Motor neuron (in vitro differentiated cells): ENCODE measurements around the gene PRKCE. TPM values are rescaled to one million over a fixed set of nuclear protein-coding genes. Genes with fewer than 3 reads are reported as not detected.
"Not testable (repeated sequence)": the region's sequence is repeated elsewhere in the genome, so short reads cannot be mapped to it uniquely, and the experiment has no call there.

Source experiments
- ATAC-seq, 8 experiments: fragments of 200-7000 bp; cut with Tn5 transposase; replicated peaks in 6 of 8; 2 replicates each; pipeline ENCODE4 v1.8.0; 2021; ENCODE audit warnings: mild to moderate bottlenecking in 8 of 8, moderate library complexity in 8 of 8
- H3K27ac ChIP-seq, 2 donors: fragments of 250-450 bp; sonication (Bioruptor Pico); 2 replicates each; pipeline ENCODE4 v1.9.0; 2021; ENCODE audit warnings: antibody characterized with exemption in 2 of 2, mild to moderate bottlenecking in 2 of 2, moderate library complexity in 1 of 2
- H3K4me1 ChIP-seq, 2 donors: fragments of 250-450 bp; sonication (Bioruptor Pico); replicated peaks in 1 of 2; 2 replicates each; pipeline ENCODE4 v1.6.1; 2021; ENCODE audit warnings: antibody characterized with exemption in 2 of 2, mild to moderate bottlenecking in 2 of 2, moderate library complexity in 1 of 2
- H3K4me3 ChIP-seq, 5 donors: fragments of 250-450 bp; sonication (Bioruptor Pico); 2 replicates each; pipeline ENCODE4 v1.9.0; 2021; ENCODE audit warnings: antibody characterized with exemption in 5 of 5, mild to moderate bottlenecking in 5 of 5, moderate library complexity in 4 of 5
- WGBS, 10 experiments: fragments of 450-650 bp; shearing (Covaris generic); methylation state at CpG; one replicate each; pipeline ENCODE4 v1.0.0; 2022; 5-methylcytosine and 5-hydroxymethylcytosine counted together
- in situ Hi-C, 9 experiments: fragments of 400-800 bp; cut with MboI; loops; one replicate each; pipeline ENCODE4 v1.15.0; 2021; ENCODE audit warnings: low sequenced_read_pairs in 9 of 9, low pct_unique_long_range_greater_than_20kb in 2 of 9; ENCODE audit not compliant: unreplicated experiment in 9 of 9
- total RNA-seq, 8 experiments: library from RNA; unstranded; fragments of 300-600 nt; gene quantifications; 2 replicates each; pipeline versions ENCODE4 v1.2.3 to v1.2.4, GENCODE V29; 2022

Gene PRKCE
- total RNA-seq, 8 experiments from 2014 or later = 7.3 to 23.0 (median 14.7) TPM

GRCh38 chr2:46195819-46196218 lies 544.3 kb downstream of the PRKCE start:
- ATAC-seq = peak in 1 of 8 experiments; percentile 48
- Histone ChIP-seq H3K27ac (no peak overlapping the region), H3K4me1 (no peaks in the 10 kb centered on the region), H3K4me3 (no peak overlapping the region)
- in situ Hi-C loops = no loop called here
- WGBS, 10 experiments = 67 to 93% (median 80%) methylated on average over 1 to 6 of the region's 10 CpGs; no CpG with 5 or more reads in 5 of the 10 experiments

DNA sequence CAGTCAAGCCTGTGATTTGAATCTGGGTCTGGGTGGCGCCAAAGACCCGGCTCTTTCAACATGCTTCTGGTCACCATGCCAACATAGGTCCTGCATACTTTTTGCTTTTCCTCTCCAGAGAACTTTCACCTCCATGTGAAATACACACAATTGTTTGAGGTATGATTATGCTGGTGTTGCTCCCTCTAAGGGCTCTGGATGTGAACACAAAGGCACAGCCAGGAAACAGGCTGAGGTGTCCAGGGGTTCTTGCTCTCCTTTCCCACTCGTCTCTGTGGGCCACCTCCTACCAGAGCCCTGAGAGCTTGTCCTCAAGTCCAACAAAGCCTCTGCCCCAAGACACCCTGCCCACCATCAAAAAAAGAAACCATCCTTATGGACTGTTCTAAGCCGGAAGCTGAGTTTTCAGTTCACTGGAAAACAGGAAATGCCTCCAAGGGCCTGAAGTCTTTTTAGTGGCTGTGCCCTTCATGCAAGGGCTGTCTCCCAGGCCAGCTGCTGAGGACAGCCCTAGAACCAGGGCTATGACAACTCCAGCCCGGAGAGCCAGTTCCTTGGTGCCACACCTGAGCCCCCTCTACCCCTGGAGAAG lies 545.5 kb downstream of the PRKCE start:
- no peak overlapping the region for H3K27ac ChIP-seq
- in situ Hi-C loops = no loop called here

DNA sequence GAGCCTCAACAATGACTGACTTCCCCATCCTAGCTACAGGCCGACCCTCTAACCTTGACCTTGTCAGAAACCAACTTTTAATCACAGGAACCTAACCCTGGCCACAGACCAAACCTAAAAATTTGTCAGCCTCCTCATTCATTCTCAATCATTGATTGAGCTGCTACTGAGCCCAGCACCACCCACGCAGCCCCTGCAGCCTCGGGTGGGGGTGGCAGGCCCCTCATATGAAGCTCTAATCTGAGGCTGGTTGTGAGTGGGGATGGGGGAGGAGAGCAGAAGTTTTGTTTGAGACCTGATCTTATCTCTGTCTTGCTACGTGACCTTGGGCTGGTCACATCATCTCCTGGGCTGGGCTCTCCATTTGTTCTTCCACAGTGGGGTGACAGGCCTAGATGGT lies 546.2 kb downstream of the PRKCE start:
- in situ Hi-C loops = no loop called here
- ATAC-seq = no peak
- Histone ChIP-seq H3K4me3 (no peak overlapping the region), H3K4me1 (no peaks in the 10 kb centered on the region), H3K27ac (no peak overlapping the region)
- 79 to 100% (median 95%) methylated on average over 1 to 4 of the region's 4 CpGs; no CpG with 5 or more reads in 6 of the 10 experiments for WGBS, 10 experiments

More for the DNA sequence above, 545.5 kb downstream of the PRKCE start:
- H3K4me3 ChIP-seq = no peak overlapping the region
- WGBS, 10 experiments = 33 to 90% (median 80%) methylated on average over 2 to 3 of the region's 5 CpGs; no CpG with 5 or more reads in 7 of the 10 experiments
- H3K4me1 ChIP-seq = no peaks in the 10 kb centered on the region
- ATAC-seq = no peak

DNA sequence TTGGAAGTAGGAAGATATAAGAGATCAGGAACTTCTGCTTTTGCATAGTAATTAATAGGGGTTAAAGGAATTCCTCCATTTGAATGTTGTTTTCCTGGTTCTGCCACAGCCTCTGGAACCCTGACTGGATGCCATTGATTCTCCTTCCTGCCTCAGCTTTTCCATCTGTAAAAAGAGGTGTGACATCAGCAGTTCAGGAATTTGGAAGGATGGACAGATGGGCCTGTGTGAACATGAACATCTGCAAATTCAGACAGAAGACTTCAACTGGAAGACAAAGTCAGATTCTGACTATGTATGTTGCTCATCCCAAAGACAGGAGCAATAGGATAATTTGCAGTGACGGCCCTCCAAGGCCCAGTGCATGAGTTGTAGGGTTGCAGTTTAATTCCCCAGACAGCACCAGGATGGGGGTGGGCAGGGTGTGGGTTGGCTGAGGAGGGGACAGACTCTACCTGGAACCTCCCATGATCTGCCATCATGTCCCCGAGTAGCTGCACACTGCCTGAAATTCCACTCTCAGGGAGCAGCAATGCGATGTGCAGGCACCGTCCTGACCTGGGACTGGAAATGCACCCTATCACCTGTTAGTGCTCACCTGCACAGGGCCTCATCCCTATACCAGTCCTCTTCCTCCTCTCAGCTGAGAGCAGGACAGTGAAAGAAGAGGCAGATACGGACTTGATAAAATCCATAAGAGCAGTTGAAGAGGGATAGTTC lies 546.8 kb downstream of the PRKCE start:
- 0 to 94% (median 66%) methylated on average over 1 to 4 of the region's 5 CpGs; no CpG with 5 or more reads in 4 of the 10 experiments for WGBS, 10 experiments
- no peak for ATAC-seq
- in situ Hi-C loops = no loop called here
- Histone ChIP-seq H3K27ac (no peak overlapping the region), H3K4me1 (no peaks in the 10 kb centered on the region), H3K4me3 (no peak overlapping the region)

- H3K4me1 ChIP-seq = no peaks in the 10 kb centered on the region
- WGBS, 10 experiments = 24 to 100% (median 76%) methylated on average over 1 to 6 of the region's 6 CpGs; no CpG with 5 or more reads in 1 of the 10 experiments
- no peak overlapping the region for H3K4me3 ChIP-seq
- ATAC-seq = no peak
- in situ Hi-C loops = no loop called here
- H3K27ac ChIP-seq = no peak overlapping the region
Observed at GRCh38 chr2:46198966-46199365, 547.5 kb downstream of the PRKCE start.

DNA sequence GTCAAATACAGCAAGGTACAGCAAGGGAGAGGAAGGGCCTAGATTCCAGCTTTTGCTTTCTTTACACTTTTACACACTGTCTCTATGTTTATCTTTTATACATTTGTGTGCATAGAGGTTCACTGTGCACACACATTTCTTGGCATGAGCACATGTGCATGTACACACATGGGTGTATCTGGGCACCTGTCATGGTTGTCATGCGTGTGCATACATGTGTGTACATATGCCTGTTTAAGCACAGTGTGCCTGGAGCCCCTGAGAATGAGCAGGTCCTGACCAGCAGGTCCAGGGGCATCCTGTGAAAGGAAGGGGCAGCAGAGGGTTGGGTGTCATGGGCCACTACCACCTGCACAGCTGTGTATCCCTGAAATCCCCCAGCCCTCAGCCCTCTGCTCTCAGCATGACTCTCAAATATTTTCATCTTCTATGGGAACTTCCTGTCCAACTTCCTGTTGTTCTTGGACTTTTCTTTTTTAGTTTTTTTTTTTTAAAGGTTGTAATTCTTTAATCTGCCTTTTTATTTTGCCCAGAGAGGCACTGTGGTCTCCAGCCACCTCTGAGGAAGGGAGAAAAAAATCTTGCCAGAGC lies 548.7 kb downstream of the PRKCE start:
- WGBS, 10 experiments = 29 to 100% (median 58%) methylated on average over 1 of the region's 1 CpG; no CpG with 5 or more reads in 6 of the 10 experiments
- no peaks in the 10 kb centered on the region for H3K4me1 ChIP-seq

DNA sequence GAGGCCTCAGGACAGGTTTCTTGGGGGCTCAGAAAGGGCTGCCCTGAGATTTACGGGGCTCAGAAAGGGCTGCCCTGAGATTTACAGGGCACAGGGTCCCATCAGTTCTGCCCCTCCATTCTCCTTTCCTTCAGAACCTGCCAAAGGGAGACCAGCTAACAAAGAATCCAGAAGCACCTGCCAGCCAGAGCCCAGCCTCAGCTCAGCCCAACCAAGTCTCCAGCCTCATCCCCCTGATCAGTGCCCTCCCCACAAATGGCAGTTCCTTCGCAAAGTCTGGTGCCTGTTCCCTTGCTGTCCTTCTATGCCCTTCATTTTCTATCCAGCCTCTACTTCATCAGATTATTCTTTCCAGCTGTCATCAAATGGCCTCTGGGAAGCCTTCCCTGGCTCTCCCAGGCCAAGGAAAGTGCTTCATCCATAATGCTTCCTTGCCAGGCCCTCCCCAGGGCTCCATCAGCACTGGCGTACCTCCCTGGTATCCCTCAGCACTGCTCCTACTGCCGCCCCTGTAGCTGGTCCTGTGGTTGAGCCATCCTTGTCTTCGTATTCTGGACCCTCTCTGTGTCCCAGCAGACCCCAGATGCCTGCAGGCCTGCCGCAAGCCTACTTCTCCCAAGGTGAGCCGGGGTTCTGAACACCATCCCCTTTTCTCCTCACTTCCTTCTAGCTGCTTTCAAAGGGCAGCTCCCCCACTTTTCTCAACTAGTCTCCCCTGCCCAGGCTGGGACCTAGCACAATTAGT lies 549.6 kb downstream of the PRKCE start:
- no peak overlapping the region for H3K4me3 ChIP-seq
- no peak for ATAC-seq
- in situ Hi-C loops = no loop called here
- 50 to 100% (median 81%) methylated on average over 1 to 5 of the region's 7 CpGs; no CpG with 5 or more reads in 2 of the 10 experiments for WGBS, 10 experiments
- no peaks in the 10 kb centered on the region for H3K4me1 ChIP-seq
- no peak overlapping the region for H3K27ac ChIP-seq

More for the DNA sequence above, 548.7 kb downstream of the PRKCE start:
- H3K4me3 ChIP-seq = no peak overlapping the region
- no peak for ATAC-seq
- in situ Hi-C loops = no loop called here
- no peak overlapping the region for H3K27ac ChIP-seq

GRCh38 chr2:46202453-46202852 lies 551.0 kb downstream of the PRKCE start:
- H3K27ac ChIP-seq = no peak overlapping the region
- in situ Hi-C loops = no loop called here

DNA sequence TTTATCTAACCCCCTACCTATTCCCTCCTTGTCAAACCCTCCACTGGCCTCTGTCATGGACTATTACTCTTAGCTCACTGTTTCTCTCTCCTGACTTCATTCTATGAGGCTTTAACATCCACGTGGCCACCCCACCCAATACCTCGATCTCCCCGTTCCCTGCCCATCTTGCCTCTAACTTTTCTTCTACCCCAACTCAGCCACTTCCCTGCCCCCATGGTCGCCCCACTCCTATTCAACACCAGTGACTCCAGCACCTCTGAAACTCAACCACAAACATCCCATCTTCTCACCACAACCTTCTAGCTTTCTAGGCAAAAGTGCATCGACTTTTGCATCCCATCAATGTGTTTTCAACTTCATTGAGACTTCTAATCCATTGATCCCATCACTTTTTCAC lies 551.5 kb downstream of the PRKCE start:
- H3K4me1 ChIP-seq = no peaks in the 10 kb centered on the region
- H3K4me3 ChIP-seq = no peak overlapping the region
- no peak overlapping the region for H3K27ac ChIP-seq
- 0 to 91% (median 64%) methylated on average over 1 to 5 of the region's 5 CpGs; no CpG with 5 or more reads in 1 of the 10 experiments for WGBS, 10 experiments
- in situ Hi-C loops = no loop called here
- ATAC-seq = no peak

More at GRCh38 chr2:46202453-46202852, 551.0 kb downstream of the PRKCE start:
- ATAC-seq = no peak
- Histone ChIP-seq H3K4me1 (no peaks in the 10 kb centered on the region), H3K4me3 (no peak overlapping the region)
- 90 to 100% (median 100%) methylated on average over 1 of the region's 1 CpG; no CpG with 5 or more reads in 4 of the 10 experiments for WGBS, 10 experiments

DNA sequence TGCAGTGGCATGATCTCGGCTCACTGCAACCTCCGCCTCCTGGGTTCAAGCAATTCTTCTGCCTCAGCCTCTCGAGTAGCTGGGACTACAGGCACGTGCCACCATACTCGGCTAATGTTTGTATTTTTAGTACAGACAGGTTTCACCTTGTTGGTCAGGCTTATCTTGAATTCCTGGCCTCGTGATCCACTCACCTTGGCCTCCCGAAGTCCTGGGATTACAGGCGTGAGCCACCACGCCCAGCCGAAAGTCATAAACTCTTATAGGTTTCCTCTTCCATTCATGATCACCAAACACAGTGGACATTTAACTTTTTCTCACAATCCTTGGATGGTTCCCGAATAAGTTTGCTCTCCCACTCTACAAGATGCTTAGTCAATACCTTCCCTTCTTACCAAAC lies 552.2 kb downstream of the PRKCE start:
- H3K27ac ChIP-seq, H3K4me1 ChIP-seq, ATAC-seq, in situ Hi-C loops, H3K4me3 ChIP-seq: not testable (repeated sequence)
- 63 to 94% (median 86%) methylated on average over 2 to 8 of the region's 11 CpGs; no CpG with 5 or more reads in 2 of the 10 experiments for WGBS, 10 experiments

DNA sequence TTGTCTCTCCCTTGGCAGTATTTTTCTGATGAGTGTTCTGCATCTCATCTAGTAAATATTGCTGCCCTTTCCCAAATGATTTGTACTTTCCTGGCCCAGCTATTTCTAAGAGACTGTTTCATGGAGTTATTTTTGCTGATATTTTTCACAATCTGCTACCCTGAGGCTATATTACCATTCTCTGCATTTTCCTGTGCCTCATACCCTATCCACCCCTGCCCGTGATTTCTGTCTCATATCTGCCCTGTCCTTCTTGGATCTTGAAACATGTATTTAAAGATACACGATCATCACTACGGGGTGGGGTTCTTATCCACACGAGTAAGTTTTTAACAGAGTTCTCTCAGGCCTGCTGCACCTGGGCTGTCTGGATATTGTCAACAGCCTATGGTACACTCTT lies 556.1 kb downstream of the PRKCE start:
- in situ Hi-C loops = no loop called here
- WGBS, 10 experiments = 3 to 93% (median 84%) methylated on average over 1 to 4 of the region's 4 CpGs; no CpG with 5 or more reads in 1 of the 10 experiments
- Histone ChIP-seq H3K4me1 (no peaks in the 10 kb centered on the region), H3K27ac (no peak overlapping the region), H3K4me3 (no peak overlapping the region)
- ATAC-seq = peak in 1 of 8 experiments; percentile 28

DNA sequence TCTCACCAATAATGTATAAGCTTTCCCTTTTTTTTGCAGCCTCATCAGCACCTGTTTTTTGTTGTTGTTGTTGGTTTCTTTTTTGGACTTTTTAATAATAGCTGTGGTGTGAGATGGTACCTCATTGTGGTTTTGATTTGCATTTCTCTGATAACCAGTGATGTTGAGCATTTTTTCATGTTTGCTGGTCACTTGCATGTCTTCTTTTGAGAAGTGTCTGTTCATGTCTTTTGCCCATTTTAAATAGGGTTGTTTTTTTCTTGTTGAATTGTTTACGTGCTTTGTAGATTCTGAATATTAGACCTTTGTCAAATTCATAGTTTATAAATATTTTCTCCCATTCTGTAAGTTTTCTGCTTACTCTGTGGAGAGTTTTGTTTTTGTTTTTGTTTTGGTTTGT lies 557.3 kb downstream of the PRKCE start:
- in situ Hi-C loops = no loop called here
- no peak for ATAC-seq
- Histone ChIP-seq H3K27ac (no peak overlapping the region), H3K4me1 (no peaks in the 10 kb centered on the region), H3K4me3 (no peak overlapping the region)
- WGBS, 10 experiments = 80 to 100% (median 97%) methylated on average over 1 of the region's 1 CpG; no CpG with 5 or more reads in 2 of the 10 experiments

GRCh38 chr2:46210063-46210462 lies 558.6 kb downstream of the PRKCE start:
- ATAC-seq = no peak
- no peaks in the 10 kb centered on the region for H3K4me1 ChIP-seq
- in situ Hi-C loops = no loop called here
- H3K27ac ChIP-seq = no peak overlapping the region
- WGBS, 10 experiments = 0 to 88% (median 71%) methylated on average over 1 of the region's 1 CpG; no CpG with 5 or more reads in 3 of the 10 experiments
- H3K4me3 ChIP-seq = no peak overlapping the region
